NCI-H82 treated with DMSO at 0.1 percent for 48 hours (cell line): ENCODE data around the gene CD7.
"Not testable (repeated sequence)": the region's sequence is repeated elsewhere in the genome, so short reads cannot be mapped to it uniquely, and the experiment has no call there.

Experiments
- DNase-seq: peaks from one replicate; lab custom pipeline; 2025; ENCODE audit not compliant: unreplicated experiment; lab: John Stamatoyannopoulos, UW

CD7 gene

GRCh38 chr17:82317394-82318168 lies at the start of gene CD7:
TSS of gene CD7 (minus strand) at chr17:82317608. CDS start at chr17:82317495, 113 bp downstream.
- no peak for DNase-seq

GRCh38 chr17:82366749-82367148 lies 49.3 kb upstream of the CD7 start:
- DNase-seq = no peak

GRCh38 chr17:82365606-82366295 lies 48.3 kb upstream of the CD7 start:
- peak; percentile 32 for DNase-seq

DNA sequence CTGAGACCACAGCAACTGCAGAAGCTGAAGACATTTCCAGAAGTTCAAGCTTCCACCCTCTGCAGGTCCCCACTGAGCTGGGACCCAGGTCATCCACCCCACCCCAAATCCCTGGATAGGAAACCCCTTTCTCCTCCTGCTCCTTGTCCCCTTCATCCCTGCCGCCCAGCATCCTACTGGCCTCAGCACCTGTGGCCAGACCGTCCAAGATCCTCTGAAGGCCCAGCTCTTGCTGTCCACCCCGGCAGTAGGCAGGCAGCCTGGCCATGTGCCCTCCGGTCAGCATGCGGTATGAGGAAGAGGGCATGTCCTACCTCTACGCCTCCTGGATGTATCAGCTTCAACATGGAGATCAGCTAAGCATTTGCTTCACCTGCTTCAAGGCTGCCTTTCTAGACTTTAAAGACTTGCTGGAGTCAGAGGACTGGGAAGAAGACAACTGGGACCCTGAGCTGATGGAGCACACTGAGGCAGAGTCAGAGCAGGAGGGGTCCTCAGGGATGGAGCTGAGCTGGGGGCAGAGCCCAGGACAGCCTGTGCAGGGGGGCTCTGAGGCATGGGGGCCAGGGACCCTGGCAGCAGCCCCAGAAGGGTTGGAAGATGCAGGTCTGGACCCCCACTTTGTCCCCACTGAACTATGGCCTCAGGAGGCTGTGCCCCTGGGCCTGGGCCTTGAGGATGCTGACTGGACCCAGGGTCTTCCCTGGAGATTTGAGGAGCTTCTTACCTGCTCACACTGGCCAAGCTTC lies 44.7 kb upstream of the CD7 start:
- no peak for DNase-seq

DNA sequence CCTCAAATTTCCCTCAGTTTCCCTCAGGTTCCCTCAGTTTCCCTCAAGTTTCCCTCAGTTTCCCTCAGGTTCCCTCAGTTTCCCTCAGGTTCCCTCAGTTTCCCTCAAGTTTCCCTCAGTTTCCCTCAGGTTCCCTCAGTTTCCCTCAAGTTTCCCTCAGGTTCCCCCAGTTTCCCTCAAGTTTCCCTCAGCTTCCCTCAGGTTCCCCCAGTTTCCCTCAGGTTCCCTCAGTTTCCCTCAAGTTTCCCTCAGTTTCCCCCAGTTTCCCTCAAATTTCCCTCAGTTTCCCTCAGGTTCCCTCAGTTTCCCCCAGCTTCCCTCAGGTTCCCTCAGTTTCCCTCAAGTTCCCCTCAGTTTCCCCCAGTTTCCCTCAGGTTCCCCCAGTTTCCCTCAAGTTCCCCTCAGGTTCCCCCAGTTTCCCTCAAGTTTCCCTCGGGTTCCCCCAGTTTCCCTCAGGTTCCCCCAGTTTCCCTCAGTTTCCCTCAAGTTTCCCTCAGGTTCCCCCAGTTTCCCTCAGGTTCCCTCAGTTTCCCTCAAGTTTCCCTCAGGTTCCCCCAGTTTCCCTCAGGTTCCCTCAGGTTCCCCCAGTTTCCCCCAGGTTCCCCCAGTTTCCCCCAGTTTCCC lies 42.2 kb upstream of the CD7 start:
- not testable (repeated sequence) for DNase-seq

DNA sequence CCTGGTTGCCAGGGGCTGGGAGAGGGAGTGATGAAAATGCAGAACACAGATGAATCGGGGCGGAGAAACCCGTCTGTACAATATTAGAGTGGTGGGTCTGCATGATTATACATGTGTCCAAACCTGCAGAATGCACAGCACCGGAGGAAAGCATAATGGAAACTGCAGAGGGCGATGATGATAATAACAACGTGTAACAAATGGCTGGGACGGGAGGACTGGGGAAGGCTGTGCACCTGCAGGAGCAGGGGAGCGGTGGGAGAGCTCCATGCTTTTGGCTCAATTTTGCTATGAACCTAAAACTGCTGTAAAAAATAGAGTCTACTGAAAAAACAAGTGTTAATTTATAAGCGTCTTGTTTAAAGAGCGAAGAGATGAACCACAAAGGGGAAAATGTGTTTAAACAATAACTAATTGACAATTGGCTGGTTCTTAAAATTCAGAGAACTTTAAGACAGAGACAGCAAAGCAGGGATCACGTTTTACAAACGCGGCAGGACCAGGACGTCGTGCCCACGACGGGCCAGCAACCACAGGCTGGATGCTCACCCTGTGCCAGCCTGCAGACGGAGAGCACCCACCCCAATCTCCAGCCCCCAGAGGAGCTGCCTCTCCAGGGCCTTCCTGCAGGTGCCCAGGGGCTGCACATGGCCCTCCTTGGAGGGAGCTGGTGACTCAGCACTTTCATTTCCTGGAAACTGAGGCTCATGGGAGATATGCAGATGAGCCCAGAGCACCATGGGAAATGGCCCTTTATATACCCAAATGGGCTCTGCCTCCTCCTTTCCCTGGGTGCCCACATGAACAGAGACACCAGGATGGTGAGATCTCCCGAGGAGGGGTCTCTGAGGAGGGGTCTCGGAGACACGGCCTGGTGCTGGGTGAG lies 41.3 kb upstream of the CD7 start, which contains the start of gene TEX19:
TSS of gene TEX19 (plus strand) at position 783 of the 886 bp plus-strand sequence. CDS start 2,904 bp downstream, outside the sequence.
- DNase-seq = no peak

- DNase-seq = no peak
Observed at GRCh38 chr17:82357394-82357793, 40.0 kb upstream of the CD7 start.

DNA sequence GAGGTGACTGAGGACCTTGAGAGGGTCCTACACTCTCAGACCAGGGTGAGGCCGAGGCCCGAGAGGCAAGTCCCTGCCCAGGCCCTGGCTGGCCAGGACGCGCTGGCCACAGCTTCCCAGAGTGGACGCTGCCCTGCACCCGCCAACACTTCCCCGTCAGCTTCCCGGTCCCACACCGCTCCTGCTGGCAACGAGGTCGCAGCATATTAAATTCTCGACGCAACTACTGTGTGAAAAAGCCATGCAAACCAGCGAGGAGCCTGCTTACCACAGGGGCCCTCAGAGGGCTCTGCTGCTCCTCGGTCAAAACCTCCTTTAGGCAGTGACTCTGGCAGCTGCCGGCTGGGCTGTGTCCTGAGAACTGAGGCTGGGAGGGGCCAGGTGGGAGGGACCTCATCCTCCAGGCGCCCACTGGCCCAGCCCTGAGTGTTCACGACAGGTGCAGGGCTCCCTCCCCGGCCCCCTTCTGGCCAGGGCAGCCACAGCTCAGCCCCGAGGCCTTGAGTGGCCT lies 39.5 kb upstream of the CD7 start:
- no peak for DNase-seq

DNA sequence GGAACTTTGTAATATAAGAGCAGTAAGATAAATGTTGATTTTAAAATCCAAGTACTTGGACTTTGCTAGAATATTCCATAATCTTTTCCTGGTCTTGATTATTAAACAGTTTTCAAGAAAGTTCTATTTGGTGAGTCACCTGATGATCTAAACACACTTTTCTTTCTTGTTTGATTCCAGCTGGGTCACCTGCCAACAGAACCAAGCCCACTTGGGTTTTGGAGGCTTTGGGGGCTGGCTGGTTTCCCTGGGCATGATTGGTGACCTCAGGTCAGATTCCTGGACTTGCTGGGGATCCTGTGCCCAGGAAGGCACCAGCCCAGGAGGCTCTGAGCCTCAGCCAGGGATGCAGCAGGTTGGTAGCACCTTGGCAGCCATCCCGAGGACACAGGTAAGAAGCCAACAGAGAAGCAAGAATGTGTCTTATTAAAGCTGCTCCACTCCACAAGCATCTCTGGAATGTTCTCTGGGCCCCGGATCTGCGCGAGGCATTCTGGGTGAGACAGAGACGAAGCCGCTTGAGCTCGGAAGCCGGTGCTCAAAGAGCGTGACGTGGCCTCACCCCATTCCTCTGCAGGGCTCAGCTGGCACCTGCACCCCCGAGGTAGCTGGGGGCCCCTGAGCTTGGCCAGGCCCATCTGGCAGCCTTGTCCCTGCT lies 38.5 kb upstream of the CD7 start:
- DNase-seq = no peak

GRCh38 chr17:82354804-82355308 lies 37.4 kb upstream of the CD7 start:
- DNase-seq = no peak

GRCh38 chr17:82353484-82353883 lies 36.1 kb upstream of the CD7 start:
- no peak for DNase-seq

DNA sequence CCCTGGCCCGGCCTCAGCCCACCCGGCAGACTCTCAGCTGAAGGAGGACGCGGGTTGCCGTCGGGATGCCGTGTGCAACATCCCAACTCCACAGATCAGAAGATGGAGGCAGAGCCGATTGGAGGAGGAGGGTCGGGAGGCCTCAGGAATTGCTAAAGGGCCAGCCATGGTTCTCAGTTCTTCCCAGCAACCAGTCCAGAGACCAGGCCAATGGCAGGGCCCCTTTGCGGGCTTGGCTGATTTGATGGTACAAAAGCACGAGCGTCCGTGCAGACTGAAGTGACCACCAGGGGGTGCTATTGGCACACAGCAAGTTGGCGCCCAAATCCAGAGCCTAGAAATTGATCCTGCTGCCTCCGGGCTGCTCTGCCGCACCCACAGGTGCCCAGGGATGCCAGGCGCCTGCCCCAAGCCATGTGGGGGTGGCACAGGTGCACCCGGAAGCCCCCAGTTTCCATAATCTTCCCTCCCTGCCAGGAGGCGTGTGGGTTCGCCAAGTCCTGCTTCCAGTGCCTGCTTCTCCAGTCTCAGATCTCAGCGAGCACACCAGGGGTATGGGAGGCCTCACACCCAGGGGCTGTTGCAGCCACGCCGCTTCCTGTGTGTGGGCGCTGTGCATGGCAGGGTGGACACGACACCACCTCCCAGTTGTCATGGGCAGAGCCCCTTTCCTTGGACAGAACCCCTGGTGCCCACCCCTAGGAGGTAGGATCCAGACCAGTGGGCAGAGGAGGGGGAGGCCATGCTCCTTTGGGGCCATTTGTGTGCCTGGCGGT lies 34.5 kb upstream of the CD7 start:
- peak; percentile 44 for DNase-seq

DNA sequence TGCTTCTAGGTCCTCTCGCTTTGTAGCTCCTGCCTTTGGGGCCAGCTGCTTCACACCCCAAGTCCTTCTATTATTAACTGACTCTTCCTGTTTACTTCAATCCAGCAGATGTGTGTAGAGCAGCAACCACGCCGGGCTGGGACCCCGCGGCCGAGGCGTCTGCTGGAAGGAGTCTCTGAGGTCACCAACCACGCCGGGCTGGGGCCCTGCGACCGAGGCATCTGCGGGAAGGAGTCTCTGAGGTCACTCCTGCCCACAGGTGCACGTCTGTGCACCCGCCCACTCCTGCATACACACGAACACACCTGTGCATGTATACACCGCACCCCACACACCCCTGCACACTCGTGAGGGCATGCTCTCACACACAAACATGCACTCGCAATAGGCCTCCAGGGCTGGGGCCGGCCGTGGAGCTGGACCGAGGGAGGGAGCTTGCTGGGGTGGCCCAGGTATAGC lies 33.9 kb upstream of the CD7 start:
- no peak for DNase-seq

GRCh38 chr17:82350182-82351030 lies 33.0 kb upstream of the CD7 start:
- DNase-seq = no peak

DNA sequence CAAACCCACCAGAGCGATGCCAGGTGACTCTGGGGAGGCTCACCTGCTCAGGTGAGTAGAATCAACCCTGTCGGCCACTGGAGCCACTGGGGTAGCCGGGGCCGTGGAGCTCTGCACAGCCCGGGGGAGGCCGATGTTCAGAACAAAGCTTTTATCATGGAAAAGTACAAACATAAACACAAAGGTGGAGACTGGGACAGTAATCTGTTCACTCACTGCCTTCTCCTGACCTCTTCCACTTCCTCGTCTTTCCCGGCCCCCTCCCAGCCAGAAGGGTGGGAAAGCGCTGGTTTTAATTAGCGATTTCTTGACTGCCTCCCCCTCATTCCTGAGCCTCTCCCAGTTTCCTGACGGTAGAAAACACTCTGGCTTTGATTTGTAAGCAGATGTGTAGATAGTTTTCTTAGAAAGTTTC lies 31.9 kb upstream of the CD7 start:
- DNase-seq = no peak

GRCh38 chr17:82348866-82349265 lies 31.5 kb upstream of the CD7 start:
- no peak for DNase-seq

- no peak for DNase-seq
Observed at GRCh38 chr17:82348434-82348833, 31.0 kb upstream of the CD7 start.
